HCT116 (cell line): ENCODE results near the gene AKAP12. TPM values are rescaled to one million over a fixed set of nuclear protein-coding genes. Genes with fewer than 3 reads are reported as not detected.

Experiments
- ATAC-seq: fragments of 200-7000 bp; cut with Tn5 transposase; 2 replicates; pipeline ENCODE4 v1.9.1; 2020; ENCODE audit warnings: mild to moderate bottlenecking, moderate library complexity
- BruUV-seq: library from RNA; stranded (reverse); fragments of 400-500 nt; replicated peaks from 2 replicates; lab custom pipeline; 2021; lab: Mats Ljungman, UMichigan
- CTCF ChIA-PET: fragments of 300-600 bp; sonication (Branson Sonifier 250); formaldehyde crosslinking; loops from one replicate; lab custom pipeline; 2021; ENCODE audit warnings: antibody characterized with exemption; lab: Charles Lee
- POLR2A ChIA-PET: fragments of 300-600, 350-600 bp; sonication (Branson Sonifier 250); formaldehyde crosslinking; loops from one replicate; lab custom pipeline; 2021; ENCODE audit warnings: antibody characterized with exemption; lab: Charles Lee
- RAD21 ChIA-PET, 2 experiments: fragments of 300-600 bp; sonication (Branson Sonifier 250); formaldehyde crosslinking; loops; one replicate each; lab custom pipeline; 2023; ENCODE audit warnings: low total read pairs in 2 of 2; ENCODE audit not compliant: uncharacterized antibody in 2 of 2, unreplicated experiment in 2 of 2, low non-redundant PET in 1 of 2; lab: Charles Lee
- DNase-seq: peaks from one replicate; pipeline ENCODE4 v3.0.0-alpha.2; 2010; ENCODE audit warnings: low read depth, low spot score
- H2AFZ ChIP-seq: fragments of 200-600 bp; shearing (Covaris generic), sonication (generic); 2 replicates; pipeline ENCODE4 v1.6.1; 2017; ENCODE audit warnings: low read depth, mixed run types, mixed read lengths, antibody characterized with exemption, low read length; ENCODE audit not compliant: poor library complexity, severe bottlenecking
- H3K27ac ChIP-seq: 2 replicates; pipeline ENCODE4 v1.5.1; 2012; ENCODE audit warnings: low read depth, low read length
- H3K27me3 ChIP-seq: fragments of 200-600 bp; sonication (generic); 2 replicates; pipeline ENCODE4 v1.6.1; 2016; ENCODE audit warnings: mixed run types, low read length, mixed read lengths; ENCODE audit not compliant: insufficient read depth
- H3K36me3 ChIP-seq, 2 experiments: fragments of 200-500 bp in 1 of 2; fragments of 200-600 bp in 1 of 2; sonication (Bioruptor generic) in 1 of 2; sonication (generic) in 1 of 2; 2 replicates each; pipeline versions ENCODE4 v1.5.1 to v1.6.1; 2014 to 2016; ENCODE audit warnings: low read length in 2 of 2, inconsistent platforms in 1 of 2, mixed read lengths in 1 of 2, mixed run types in 1 of 2; ENCODE audit not compliant: insufficient read depth in 2 of 2, control insufficient read depth in 1 of 2
- H3K4me1 ChIP-seq, 2 experiments: fragments of 200-600 bp in 1 of 2; sonication (generic) in 1 of 2; 2 replicates each; pipeline versions ENCODE4 v1.5.1 to v1.6.1; 2012 to 2017; ENCODE audit warnings: low read length in 2 of 2, inconsistent platforms in 1 of 2, mild to moderate bottlenecking in 1 of 2, mixed read lengths in 1 of 2, mixed run types in 1 of 2, moderate library complexity in 1 of 2; ENCODE audit not compliant: insufficient read depth in 2 of 2, control insufficient read depth in 1 of 2
- H3K4me2 ChIP-seq: fragments of 200-600 bp; sonication (generic); 2 replicates; pipeline ENCODE4 v1.6.1; 2017; ENCODE audit warnings: mixed run types, low read length, mixed read lengths
- H3K4me3 ChIP-seq, 2 experiments: fragments of 200-600 bp in 1 of 2; sonication (generic) in 1 of 2; replicated peaks in 1 of 2; 2 replicates each; pipeline ENCODE4 v1.5.1; 2011 to 2016; ENCODE audit warnings: low read length in 2 of 2, control low read depth in 1 of 2, low read depth in 1 of 2, mild to moderate bottlenecking in 1 of 2, mixed read lengths in 1 of 2, mixed run types in 1 of 2
- H3K79me2 ChIP-seq: fragments of 200-600 bp; sonication (generic); 2 replicates; pipeline ENCODE4 v1.6.1; 2017; ENCODE audit warnings: mild to moderate bottlenecking, mixed run types, low read length, moderate library complexity, mixed read lengths; ENCODE audit not compliant: insufficient read depth
- H3K9ac ChIP-seq: fragments of 200-600 bp; sonication (generic); 2 replicates; pipeline ENCODE4 v1.6.1; 2016; ENCODE audit warnings: low read length, mixed read lengths
- H3K9me2 ChIP-seq: fragments of 200-600 bp; sonication (generic), shearing (Covaris generic); 2 replicates; pipeline ENCODE4 v1.6.1; 2017; ENCODE audit warnings: mixed run types, mild to moderate bottlenecking, moderate library complexity; ENCODE audit not compliant: insufficient read depth
- H3K9me3 ChIP-seq, 2 experiments: fragments of 200-500 bp in 1 of 2; fragments of 200-600 bp in 1 of 2; sonication (Bioruptor generic) in 1 of 2; sonication (generic) in 1 of 2; 2 replicates each; pipeline ENCODE4 v1.6.1; 2014 to 2017; ENCODE audit warnings: low read length in 2 of 2, mixed read lengths in 2 of 2, inconsistent platforms in 1 of 2, low read depth in 1 of 2, mild to moderate bottlenecking in 1 of 2, mixed run types in 1 of 2, moderate library complexity in 1 of 2; ENCODE audit not compliant: control insufficient read depth in 1 of 2, insufficient read depth in 1 of 2
- H4K20me1 ChIP-seq: fragments of 200-600 bp; sonication (generic), shearing (Covaris generic); 2 replicates; pipeline ENCODE4 v1.6.1; 2017; ENCODE audit warnings: mixed run types, mild to moderate bottlenecking, moderate library complexity; ENCODE audit not compliant: insufficient read depth
- ATF3 ChIP-seq: IDR thresholded peaks from 2 replicates; pipeline ENCODE4 v1.6.1; 2012
- CTCF ChIP-seq, 3 experiments: fragments of 200-600 bp in 1 of 3; sonication (generic) in 1 of 3; IDR thresholded peaks in 2 of 3; conservative IDR thresholded peaks in 1 of 3; 2 replicates each; pipeline ENCODE4 v1.5.1; 2012 to 2017; ENCODE audit warnings: low read depth in 2 of 3, low read length in 2 of 3, antibody characterized with exemption in 1 of 3, borderline replicate concordance in 1 of 3, control low read depth in 1 of 3, mild to moderate bottlenecking in 1 of 3, mixed read lengths in 1 of 3, mixed run types in 1 of 3, moderate library complexity in 1 of 3; ENCODE audit not compliant: insufficient read depth in 1 of 3
- EZH2 ChIP-seq: fragments of 200-600 bp; sonication (generic); IDR thresholded peaks from 2 replicates; pipeline ENCODE4 v1.6.1; 2017; ENCODE audit warnings: antibody characterized with exemption, mixed run types
- EZH2phosphoT487 ChIP-seq: fragments of 200-600 bp; IDR thresholded peaks from 2 replicates; pipeline ENCODE4 v1.6.1; 2018; ENCODE audit warnings: antibody characterized with exemption, borderline replicate concordance
- FOSL1 ChIP-seq: IDR thresholded peaks from 2 replicates; pipeline ENCODE4 v1.6.1; 2012; ENCODE audit warnings: low read depth
- POLR2A ChIP-seq: IDR thresholded peaks from 2 replicates; pipeline ENCODE4 v1.7.0; 2011; ENCODE audit warnings: borderline replicate concordance; ENCODE audit not compliant: insufficient read depth, insufficient read length; ENCODE audit errors: extremely low read depth
- SIN3A ChIP-seq: IDR thresholded peaks from 2 replicates; pipeline ENCODE4 v1.6.1; 2012; ENCODE audit warnings: low read depth
- TCF7L2 ChIP-seq: IDR thresholded peaks from 2 replicates; pipeline ENCODE4 v1.7.0; 2011; ENCODE audit warnings: borderline replicate concordance, inconsistent platforms; ENCODE audit not compliant: insufficient read depth, insufficient read length; ENCODE audit errors: extremely low read depth
- ZFX ChIP-seq: fragments of 450-650 bp; IDR thresholded peaks from 2 replicates; pipeline ENCODE4 v1.6.1; 2017
- intact Hi-C: fragments of 100-400 bp; cut with micrococcal nuclease; formaldehyde crosslinking; loops from 2 replicates; pipeline ENCODE4 v1.10.0; 2022
- total RNA-seq: library from RNA; stranded (reverse); gene quantifications from one replicate; pipeline ENCODE4 v1.2.1, GENCODE V29; 2021; ENCODE audit not compliant: unreplicated experiment

The AKAP12 gene
- total RNA-seq, 1 experiment from 2014 or later, result 1,220 TPM

GRCh38 chr6:151327101-151327500 is 87.3 kb downstream of the AKAP12 start:
- ATAC-seq, result no peak
- H3K27ac ChIP-seq, result peak overlapping the region; percentile 69
- peaks cover 27% of the 10 kb centered on the region; the same call in 1 of the 2 replicates for H4K20me1 ChIP-seq
- no peaks in the 10 kb centered on the region for H3K9me2 ChIP-seq
- H3K27me3 ChIP-seq, result no peaks in the 10 kb centered on the region
- TF ChIP-seq EZH2phosphoT487 (no peak), CTCF (IDR thresholded peaks at IDR 0.05 in 2 of 3, conservative IDR thresholded peaks at IDR 0.05 in 1 of 3; ENCODE audit: borderline replicate concordance in 1 of 3, insufficient read depth in 1 of 3, low read depth in 2 of 3, low read length in 2 of 3) (no peak), SIN3A (no peak), POLR2A (no peak), ZFX (no peak), EZH2 (no peak), ATF3 (no peak), FOSL1 (no peak), TCF7L2 (no peak)
- H3K4me2 ChIP-seq, result peak overlapping the region; percentile 74
- no peak overlapping the region for H2AFZ ChIP-seq
- intact Hi-C loops, result loop anchor here (5.0 kb wide), 1 partner anchor 265 kb away; no protein-coding TSS in a partner anchor
- RAD21 ChIA-PET, result no interaction called here
- H3K79me2 ChIP-seq, result peaks cover 99% of the 10 kb centered on the region
- CTCF ChIA-PET, result interaction anchor here (2.3 kb wide), 1 partner anchor 435 kb away, joined by 7 read pairs; no protein-coding TSS in a partner anchor
- POLR2A ChIA-PET, result interaction anchor here (1.3 to 7.7 kb wide), 5 partner anchors 63 to 313 kb away, joined by 3 to 75 read pairs (median 41); no protein-coding TSS in a partner anchor
- H3K36me3 ChIP-seq, result peaks cover 0 to 33% of the 10 kb centered on the region in 2 experiments; a peak in 3 of 4 replicates
- no peaks in the 10 kb centered on the region for H3K9me3 ChIP-seq
- H3K9ac ChIP-seq, result peak overlapping the region; percentile 75
- peaks cover 29 to 88% of the 10 kb centered on the region in 2 experiments for H3K4me1 ChIP-seq
- DNase-seq, result no peak
- BruUV-seq, result no TSS peak
- peak overlapping the region; percentile 60 to 75 for H3K4me3 ChIP-seq
